SK-N-MC (cell line): ENCODE data around the gene CATSPERE.

Experiments used
- DNase-seq: peaks from one replicate; pipeline ENCODE4 v3.0.0-alpha.2; 2011; ENCODE audit warnings: low read depth, low spot score
- H3K27ac ChIP-seq: fragments of 200-600 bp; sonication (generic); 2 replicates; pipeline ENCODE4 v1.5.1; 2016; ENCODE audit warnings: mixed run types
- H3K36me3 ChIP-seq: fragments of 200-600 bp; sonication (generic); 2 replicates; pipeline ENCODE4 v1.6.1; 2017; ENCODE audit warnings: antibody characterized with exemption, low read length, mixed read lengths; ENCODE audit not compliant: insufficient read depth
- H3K4me3 ChIP-seq: fragments of 200-600 bp; sonication (generic); 2 replicates; pipeline ENCODE4 v1.5.1; 2016
- H3K9ac ChIP-seq: fragments of 200-600 bp; sonication (generic); 2 replicates; pipeline ENCODE4 v1.8.0; 2017; ENCODE audit warnings: mixed run types, mixed read lengths; ENCODE audit not compliant: insufficient read length
- H3K9me3 ChIP-seq: fragments of 200-600 bp; sonication (generic); 2 replicates; pipeline ENCODE4 v1.6.1; 2017; ENCODE audit warnings: low read depth, mild to moderate bottlenecking, antibody characterized with exemption, low read length, moderate library complexity, mixed read lengths
- EZH2 ChIP-seq: fragments of 200-600 bp; sonication (generic); IDR thresholded peaks from one replicate; pipeline ENCODE4 v1.6.1; 2017; ENCODE audit warnings: antibody characterized with exemption
- FOXP2 ChIP-seq: optimal IDR thresholded peaks from 2 replicates; pipeline ENCODE3; 2011; ENCODE audit warnings: mild to moderate bottlenecking, moderate library complexity; ENCODE audit not compliant: insufficient read depth; ENCODE audit errors: extremely low read length, control extremely low read depth
- POLR2AphosphoS5 ChIP-seq: IDR thresholded peaks from 2 replicates; pipeline ENCODE4 v1.6.1; 2012; ENCODE audit warnings: mild to moderate bottlenecking, low read depth, low read length, borderline replicate concordance

CATSPERE gene, protein sequence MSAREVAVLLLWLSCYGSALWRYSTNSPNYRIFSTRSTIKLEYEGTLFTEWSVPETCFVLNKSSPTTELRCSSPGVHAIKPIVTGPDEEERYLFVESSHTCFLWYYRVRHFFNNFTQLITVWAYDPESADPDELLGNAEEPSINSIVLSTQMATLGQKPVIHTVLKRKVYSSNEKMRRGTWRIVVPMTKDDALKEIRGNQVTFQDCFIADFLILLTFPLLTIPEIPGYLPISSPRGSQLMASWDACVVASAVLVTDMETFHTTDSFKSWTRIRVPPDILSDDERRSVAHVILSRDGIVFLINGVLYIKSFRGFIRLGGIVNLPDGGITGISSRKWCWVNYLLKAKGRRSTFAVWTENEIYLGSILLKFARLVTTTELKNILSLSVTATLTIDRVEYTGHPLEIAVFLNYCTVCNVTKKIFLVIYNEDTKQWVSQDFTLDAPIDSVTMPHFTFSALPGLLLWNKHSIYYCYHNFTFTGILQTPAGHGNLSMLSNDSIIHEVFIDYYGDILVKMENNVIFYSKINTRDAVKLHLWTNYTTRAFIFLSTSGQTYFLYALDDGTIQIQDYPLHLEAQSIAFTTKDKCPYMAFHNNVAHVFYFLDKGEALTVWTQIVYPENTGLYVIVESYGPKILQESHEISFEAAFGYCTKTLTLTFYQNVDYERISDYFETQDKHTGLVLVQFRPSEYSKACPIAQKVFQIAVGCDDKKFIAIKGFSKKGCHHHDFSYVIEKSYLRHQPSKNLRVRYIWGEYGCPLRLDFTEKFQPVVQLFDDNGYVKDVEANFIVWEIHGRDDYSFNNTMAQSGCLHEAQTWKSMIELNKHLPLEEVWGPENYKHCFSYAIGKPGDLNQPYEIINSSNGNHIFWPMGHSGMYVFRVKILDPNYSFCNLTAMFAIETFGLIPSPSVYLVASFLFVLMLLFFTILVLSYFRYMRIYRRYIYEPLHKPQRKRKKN

DNA sequence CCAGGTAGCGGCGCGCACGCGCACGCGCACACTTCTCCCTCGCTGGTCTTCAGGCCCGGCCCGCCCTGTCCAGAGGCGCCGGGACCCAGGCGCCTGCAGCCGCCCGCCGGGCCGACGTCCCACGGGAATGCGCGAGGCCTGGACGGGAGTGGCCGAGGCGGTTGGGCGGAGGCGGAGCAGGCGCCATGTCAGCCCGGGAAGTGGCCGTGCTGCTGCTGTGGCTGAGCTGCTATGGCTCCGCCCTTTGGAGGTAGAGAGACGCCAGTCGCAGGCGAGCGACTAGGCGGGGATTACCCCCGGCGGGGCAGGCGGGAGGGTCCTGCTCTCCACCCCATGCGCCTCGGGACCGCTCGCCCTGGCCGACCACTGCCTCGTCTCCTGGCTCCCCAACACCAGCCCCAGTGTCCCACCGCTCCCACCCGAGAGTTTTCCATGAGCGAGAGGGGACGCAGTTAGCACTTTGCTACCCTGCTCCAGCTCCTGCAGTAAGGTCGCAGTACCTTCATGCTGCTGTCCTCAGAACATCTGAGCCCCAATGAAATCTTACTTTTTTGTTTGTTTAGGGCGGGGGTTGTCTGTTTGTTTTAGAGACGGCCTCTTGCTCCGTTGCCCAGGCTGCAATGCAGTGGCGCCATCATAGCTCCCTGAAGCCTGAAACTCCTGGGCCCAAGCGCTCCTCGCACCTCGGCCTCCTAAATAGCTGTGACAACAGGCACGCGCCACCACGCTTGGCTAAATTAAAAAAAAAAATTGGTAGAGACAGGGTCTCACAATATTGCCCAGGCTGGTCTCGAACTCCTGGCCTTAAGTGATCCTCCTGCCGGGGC, at the start of gene CATSPERE:
Gene CATSPERE (plus strand): TSS at position 29 of the 827 bp plus-strand sequence. CDS start 157 bp downstream, at position 186.
- Histone ChIP-seq H3K27ac (no peak within 1 kb of the TSS), H3K9ac (no peak within 1 kb of the TSS), H3K9me3 (no peaks in the 10 kb centered on the region), H3K36me3 (no peaks in the 10 kb centered on the region), H3K4me3 (no peak within 1 kb of the TSS)
- TF ChIP-seq FOXP2 (no peak), EZH2 (no peak), POLR2AphosphoS5 (peak; percentile 60; the same call in 1 of the 2 replicates)
- DNase-seq: no peak

DNA sequence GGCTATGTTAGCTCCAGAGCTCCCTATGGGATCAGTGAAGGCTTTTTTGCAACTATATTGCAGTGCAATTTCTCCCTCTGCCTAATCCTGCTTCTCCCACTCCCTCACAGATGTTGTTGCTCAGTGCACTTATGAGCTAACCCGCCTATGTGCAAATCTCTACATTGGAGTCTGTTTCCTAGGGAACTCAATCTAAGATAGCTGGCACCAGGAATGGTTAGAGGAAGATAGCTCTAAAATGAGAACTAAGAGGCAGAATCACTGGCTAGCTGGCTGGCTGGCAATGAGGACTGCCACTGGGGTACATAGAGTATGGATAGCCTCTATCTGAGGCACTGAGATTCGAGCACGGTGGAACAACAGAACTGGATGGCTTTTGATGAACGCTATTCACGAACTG, 48.9 kb upstream of the CATSPERE start:
- no peaks in the 10 kb centered on the region for H3K9me3 ChIP-seq
- no peak for DNase-seq
- TF ChIP-seq FOXP2: no peak
- no peak for TF ChIP-seq EZH2
- TF ChIP-seq POLR2AphosphoS5: no peak
- no peak overlapping the region for H3K9ac ChIP-seq
- H3K27ac ChIP-seq: no peak overlapping the region
- peaks cover 74% of the 10 kb centered on the region for H3K36me3 ChIP-seq
- no peak overlapping the region for H3K4me3 ChIP-seq

DNA sequence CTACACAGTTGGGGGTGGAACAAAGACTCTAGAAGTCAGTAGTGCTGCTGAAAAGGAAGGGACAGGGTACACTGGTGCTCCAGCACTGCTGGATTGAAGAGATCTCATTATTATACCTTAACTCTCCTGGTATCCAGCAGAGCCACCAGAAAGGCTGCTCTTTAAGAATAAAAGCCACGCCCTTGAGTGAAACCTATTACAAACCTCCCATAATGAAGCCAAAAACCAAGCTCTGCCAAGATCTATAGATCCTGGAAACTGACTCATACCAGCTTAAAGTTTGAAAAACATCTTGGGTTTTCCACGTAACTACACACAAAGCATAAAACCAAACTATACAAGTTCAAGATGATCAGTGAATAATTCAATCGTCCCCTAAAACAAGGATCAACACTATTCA, 47.3 kb upstream of the CATSPERE start:
- Histone ChIP-seq H3K4me3 (no peak overlapping the region), H3K9me3 (no peaks in the 10 kb centered on the region), H3K36me3 (peaks cover 78% of the 10 kb centered on the region), H3K9ac (no peak overlapping the region), H3K27ac (no peak overlapping the region)
- no peak for DNase-seq
- TF ChIP-seq POLR2AphosphoS5 (no peak), EZH2 (no peak), FOXP2 (no peak)

DNA sequence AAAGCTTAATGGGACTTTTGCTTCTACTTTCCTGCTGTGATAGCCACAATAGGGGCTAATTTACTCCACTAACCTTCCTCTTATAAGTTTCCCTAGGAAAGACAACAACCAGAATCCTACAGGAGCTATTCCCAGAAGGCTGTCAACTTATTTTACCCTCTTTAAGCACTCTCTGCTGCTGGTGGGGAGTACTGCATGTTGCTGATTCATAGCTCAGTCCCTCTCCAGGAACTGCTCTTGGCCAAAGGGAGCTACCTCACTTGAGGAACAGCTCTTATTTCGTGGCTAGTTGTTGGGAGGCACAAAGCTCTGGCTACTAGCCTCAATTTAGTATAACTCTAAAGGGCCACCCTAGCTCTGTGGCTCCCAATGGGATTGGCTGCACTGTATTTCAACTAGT, 46.5 kb upstream of the CATSPERE start:
- Histone ChIP-seq H3K9ac (no peak overlapping the region), H3K27ac (no peak overlapping the region), H3K4me3 (no peak overlapping the region), H3K9me3 (no peaks in the 10 kb centered on the region), H3K36me3 (peaks cover 70% of the 10 kb centered on the region)
- no peak for TF ChIP-seq FOXP2
- TF ChIP-seq POLR2AphosphoS5: no peak
- no peak for TF ChIP-seq EZH2
- no peak for DNase-seq

DNA sequence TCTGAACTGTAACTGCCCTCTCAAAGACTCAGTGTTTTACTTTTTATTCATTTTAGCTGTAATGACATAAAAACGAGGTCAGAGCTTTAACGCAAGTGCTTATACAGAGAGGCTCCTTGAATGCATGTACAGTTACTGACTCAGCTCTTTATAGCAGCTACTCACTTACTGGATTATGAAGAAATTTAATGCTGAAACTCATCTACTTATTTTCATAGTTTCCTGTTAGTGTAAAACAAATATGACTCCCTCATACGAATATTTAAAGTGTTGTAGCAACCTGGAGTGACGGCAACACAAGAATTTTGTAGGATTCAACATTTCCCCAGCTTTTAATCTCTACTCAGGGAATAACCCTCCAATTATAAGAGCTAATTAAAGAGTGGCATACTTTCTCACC, 42.0 kb upstream of the CATSPERE start:
- no peaks in the 10 kb centered on the region for H3K9me3 ChIP-seq
- TF ChIP-seq EZH2 (no peak), POLR2AphosphoS5 (no peak), FOXP2 (no peak)
- peak overlapping the region; percentile 37 for H3K4me3 ChIP-seq
- H3K36me3 ChIP-seq: peaks cover 63% of the 10 kb centered on the region
- H3K9ac ChIP-seq: peak overlapping the region; percentile 43
- peak overlapping the region; percentile 90 for H3K27ac ChIP-seq
- DNase-seq: peak; percentile 35

DNA sequence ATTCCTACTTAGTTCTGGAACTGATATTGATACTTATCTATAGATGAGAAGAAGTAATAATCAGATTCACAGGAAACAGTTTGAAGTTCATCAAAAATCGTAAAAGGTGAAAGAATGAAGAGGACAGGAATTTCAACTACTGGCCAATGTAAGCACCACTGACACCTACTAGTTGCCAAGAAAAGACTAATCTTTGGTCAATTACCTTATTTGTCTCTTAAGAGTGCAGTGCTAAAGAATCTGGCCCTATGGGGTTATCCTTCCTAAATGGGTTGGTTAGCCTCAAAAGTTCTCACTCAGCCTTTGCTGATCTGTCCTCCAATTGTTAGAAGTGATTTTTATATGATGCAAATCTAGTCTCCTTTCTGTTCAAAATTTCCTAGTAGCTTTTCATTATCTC, 38.9 kb upstream of the CATSPERE start:
- no peak for TF ChIP-seq FOXP2
- TF ChIP-seq EZH2: no peak
- no peak for TF ChIP-seq POLR2AphosphoS5
- Histone ChIP-seq H3K9me3 (no peaks in the 10 kb centered on the region), H3K9ac (no peak overlapping the region), H3K36me3 (peaks cover 33% of the 10 kb centered on the region), H3K4me3 (no peak overlapping the region), H3K27ac (no peak overlapping the region)
- DNase-seq: no peak

DNA sequence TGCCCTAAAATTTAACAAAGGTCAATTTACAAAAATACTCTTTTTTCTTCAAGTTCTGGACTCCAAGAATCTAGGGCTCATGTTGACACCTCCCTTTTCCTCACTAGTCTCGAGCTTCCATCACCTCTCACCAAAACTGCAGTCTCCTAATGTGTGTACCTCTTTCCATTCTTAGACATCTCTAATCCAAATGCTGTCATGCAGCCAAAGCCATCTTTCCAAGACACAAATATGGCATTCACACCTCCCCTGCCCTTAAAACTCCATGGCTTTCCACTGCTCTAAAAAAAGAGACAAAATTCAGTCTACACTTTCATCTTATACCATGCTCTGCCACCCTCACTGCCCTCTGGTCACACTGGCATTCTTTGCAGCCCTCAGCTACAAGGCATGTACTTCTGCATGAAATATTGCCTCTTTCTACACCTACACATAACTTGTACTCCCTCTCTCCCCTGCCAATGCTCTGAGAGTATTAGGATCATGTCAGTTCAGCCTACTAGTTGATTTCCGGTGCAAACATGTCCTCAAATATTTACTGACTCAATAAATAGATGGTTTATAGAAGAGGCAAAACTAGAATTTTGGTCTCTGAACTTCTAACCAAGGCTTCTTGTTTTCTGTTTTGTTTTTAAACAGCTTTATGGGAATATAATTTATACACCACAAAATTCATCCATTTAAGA, 36.3 kb upstream of the CATSPERE start:
- DNase-seq: no peak
- TF ChIP-seq FOXP2 (no peak), EZH2 (no peak), POLR2AphosphoS5 (no peak)
- Histone ChIP-seq H3K4me3 (no peak overlapping the region), H3K27ac (no peak overlapping the region), H3K9me3 (no peaks in the 10 kb centered on the region), H3K9ac (no peak overlapping the region), H3K36me3 (peaks cover 27% of the 10 kb centered on the region)
